HG03095 (cell line): ENCODE results near the gene HKDC1.
"Not testable (repeated sequence)": the region's sequence is repeated elsewhere in the genome, so short reads cannot be mapped to it uniquely, and the experiment has no call there.

Source experiments
- ATAC-seq: cut with Tn5 transposase; IDR thresholded peaks from one replicate; pipeline ENCODE4 v1.9.1; 2021; ENCODE audit warnings: moderate library complexity; ENCODE audit not compliant: unreplicated experiment

Gene HKDC1

GRCh38 chr10:69275444-69275843 is 55.3 kb downstream of the HKDC1 start:
- no peak for ATAC-seq

DNA sequence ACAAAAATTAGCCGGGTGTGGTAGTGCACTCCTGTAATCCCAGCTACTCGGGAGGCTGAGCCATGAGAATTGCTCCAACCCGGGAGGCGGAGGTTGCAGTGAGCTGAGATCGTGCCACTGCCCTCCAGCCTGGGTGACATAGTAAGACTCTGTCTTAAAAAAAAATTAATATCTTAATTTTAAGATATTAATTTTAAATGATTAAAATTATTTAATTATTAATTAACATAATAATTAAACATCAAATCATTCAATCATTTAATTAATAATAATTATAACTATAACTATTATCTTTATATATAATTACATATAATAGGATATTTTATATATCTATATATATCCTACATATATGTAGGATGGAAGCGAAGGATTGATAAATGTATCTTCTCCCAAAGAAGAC is 56.4 kb downstream of the HKDC1 start:
- no peak for ATAC-seq

GRCh38 chr10:69278446-69278963 is 58.4 kb downstream of the HKDC1 start, which contains the start of gene HK1:
HK1 (plus strand) TSS chr10:69278496.
- no peak for ATAC-seq

DNA sequence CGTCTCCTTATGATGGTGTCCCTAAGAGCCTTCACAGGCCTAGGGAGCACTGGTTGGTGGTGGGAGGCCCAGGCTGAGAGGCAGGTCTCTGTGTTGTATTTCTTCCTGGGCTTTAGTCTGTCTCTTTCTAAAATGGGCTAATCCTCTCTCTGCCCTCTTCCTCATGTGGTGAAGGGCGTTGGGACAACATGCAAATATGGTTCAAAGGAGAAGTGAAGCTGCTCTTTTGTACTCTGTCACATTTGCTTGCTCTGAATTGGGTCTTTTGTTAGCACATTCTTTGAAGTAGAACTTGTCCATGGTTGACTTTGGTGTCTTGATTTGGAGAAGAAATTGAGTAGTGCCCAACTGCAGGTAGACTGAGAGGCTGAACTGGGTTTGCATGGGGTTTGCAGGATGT is 59.0 kb downstream of the HKDC1 start:
- no peak for ATAC-seq

DNA sequence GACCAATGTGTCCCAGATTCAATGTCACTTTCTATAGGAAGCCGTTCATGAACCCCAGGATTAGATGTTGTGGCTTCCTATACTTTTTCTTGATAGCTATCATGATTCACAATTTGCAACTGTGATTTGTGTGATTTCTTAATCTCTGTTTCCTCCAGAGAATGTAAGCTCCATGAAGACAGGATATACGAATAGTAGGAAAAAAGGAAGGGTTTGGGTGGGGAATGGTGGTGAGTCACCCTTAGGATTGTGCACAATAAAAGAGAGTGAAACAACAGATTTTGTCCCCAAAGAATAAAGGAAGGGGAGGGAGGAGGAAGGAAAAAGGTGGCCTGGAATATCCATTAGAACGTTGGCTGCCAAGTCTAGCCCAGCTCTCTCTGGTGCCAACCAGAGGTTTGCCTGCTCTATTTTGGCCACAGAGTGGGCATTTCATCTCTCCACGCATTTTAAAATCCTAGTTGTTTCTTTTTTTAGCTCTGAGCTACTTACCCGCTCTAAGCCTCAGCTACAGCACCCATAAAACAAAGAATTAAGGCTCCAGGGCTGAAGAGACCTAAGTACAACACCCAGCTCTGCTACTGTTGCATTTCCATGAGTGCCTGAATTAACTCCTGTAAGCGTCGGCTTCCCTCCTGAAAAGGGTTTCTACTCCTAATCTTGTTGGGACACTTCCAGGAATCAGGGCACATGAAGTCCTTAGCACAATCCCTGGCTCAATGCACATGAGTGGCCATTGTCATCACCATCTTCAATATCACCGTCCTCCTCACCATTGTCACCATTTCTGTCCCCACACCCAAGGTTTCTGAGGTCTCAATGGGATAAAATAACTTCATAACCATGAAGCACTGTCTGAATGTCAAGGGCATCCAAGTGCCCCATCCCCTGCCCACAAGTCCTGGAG is 61.6 kb downstream of the HKDC1 start:
- no peak for ATAC-seq

DNA sequence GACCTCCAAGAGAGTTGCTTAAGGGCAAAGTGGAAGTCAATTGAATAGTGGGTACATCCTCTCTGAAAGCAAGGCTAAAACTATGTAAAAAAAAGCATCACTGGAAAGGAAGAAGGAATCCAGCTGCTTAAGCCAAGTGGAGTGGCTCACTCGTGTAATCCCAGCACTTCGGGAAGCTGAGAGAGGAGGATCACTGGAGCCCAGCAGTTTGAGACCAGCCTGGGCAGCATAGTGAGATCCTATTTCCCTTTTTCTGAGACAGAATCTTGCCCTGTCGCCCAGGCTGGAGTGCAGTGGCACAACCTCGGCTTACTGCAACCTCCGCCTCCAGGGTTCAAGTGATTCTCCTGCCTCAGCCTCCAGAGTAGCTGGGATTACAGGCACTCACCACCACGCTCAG is 64.3 kb downstream of the HKDC1 start:
- not testable (repeated sequence) for ATAC-seq

DNA sequence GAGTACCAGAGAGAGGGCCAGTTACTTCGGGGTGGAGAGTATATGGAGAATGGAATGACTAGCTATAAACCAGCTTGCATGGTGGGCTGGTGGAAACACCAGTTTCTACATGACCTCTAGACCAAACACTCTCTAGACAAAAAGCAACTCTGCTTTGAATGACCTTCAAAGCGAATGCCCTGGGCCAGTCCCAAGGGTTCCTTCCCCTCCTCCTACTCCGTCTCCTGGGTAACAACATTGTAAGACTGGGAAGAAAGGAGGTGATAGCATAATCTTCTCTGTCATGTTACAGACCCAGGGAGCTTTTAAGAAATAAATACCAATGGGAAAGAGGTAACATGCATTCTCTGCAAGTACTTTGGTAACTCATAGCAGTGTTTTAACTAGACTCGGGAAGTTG is 65.6 kb downstream of the HKDC1 start:
- no peak for ATAC-seq

- no peak for ATAC-seq
These were observed 67.0 kb downstream of the HKDC1 start for GRCh38 chr10:69287181-69287580.

DNA sequence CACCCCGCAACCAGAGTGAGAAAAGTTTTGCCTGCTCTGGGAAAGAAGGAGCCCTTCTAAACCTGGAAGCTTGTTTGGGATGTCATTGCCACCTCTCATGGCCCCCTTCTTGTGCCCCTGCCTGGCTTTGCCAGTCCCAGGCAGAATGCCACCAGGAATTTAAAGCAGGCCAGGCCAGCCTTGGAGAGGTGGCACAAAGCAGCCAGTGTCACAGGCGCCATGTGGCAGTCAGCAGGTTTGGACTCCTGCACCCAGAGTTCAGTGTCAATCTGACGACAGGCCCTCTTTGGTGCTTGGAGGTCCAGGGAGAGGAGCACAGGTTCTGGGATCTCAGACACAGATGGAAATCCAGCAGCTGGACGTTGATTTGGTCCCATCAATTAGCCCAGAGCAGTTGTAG is 70.9 kb downstream of the HKDC1 start:
- no peak for ATAC-seq

DNA sequence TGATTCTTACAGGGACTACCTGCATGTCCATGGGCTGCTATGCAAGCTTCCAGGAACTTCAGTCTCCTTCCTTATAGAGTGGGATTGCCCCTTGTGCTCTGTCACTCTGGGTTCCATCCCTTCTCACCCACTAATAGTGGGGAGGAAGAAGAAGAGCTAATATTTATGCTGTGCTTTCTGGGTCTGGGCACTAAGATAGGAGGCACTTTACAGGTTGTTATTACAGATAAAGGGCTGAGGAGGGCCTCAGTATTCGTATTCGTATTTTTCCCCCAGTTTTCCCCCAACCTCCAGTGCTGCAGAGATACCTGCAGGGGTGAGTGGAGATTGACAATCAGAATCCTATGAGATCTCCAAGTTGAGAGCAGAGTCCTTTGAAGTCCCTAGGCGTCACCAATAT is 72.3 kb downstream of the HKDC1 start:
- no peak for ATAC-seq

DNA sequence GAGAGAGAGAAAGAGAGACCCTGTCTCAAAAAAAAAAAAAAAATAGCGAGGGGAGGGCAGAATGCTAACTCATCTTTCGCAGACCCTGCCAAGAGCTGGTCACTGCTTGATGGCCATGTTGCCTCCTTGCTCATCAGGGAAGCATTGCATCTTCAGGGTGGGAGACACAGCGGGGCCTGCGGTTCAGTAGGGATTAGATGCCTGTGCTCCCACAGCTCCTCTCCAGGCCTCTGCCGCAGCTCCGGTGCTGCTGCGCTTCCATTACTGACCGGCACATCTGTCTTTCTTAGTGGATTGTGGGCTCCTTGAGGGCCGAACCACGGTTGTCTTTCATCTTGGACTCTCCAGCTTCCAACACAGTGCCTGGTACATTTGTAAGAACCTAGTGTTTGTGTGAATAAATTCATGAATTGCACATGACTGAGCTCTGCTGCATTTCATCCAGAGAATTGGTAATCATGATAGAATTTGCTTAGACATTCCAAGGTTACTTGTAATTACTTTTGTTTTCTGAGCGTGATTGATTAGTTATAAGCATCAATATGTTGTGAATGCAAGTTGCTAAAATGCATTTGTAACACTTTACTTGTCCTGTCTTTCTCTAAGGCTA is 75.0 kb downstream of the HKDC1 start:
- no peak for ATAC-seq

DNA sequence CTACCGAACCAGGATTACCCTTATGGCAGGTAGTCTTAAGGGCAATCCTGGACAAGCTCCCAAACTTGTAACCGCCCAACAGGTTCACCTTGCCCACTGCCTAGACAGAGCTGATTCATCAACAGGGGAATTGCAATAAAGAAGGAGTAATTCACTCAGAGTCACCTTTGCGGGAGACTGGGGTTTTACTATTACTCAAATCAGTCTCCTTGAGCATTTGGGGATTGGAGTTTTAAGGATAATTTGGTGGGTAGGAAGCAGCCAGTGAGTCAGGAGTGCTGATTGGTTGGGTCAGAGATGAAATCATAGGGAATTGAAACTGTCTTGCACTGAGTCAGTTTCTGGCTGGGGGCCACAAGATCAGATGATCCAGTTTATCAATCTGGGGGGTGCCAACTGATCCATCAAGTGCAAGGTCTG is 83.5 kb downstream of the HKDC1 start:
- ATAC-seq, result no peak

DNA sequence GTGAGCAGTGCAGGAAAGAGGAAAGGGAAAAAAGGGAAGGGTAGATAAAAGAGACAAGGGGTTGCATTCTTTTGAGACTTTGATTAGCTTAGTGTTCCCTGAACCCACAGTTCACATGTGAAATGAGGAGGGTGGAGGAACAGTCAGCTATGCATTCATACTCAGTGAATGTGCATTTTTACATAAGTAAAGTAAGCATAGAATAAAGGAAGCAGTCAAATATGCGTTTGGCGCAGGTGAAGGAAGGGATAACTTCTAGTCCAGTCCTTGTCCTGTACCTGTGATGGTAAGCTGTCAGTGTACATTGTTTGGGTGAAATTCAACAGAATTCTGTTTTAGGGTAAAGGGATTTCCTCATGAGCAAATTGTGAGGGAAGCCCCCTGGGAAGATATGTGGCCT is 86.3 kb downstream of the HKDC1 start:
- ATAC-seq, result no peak

DNA sequence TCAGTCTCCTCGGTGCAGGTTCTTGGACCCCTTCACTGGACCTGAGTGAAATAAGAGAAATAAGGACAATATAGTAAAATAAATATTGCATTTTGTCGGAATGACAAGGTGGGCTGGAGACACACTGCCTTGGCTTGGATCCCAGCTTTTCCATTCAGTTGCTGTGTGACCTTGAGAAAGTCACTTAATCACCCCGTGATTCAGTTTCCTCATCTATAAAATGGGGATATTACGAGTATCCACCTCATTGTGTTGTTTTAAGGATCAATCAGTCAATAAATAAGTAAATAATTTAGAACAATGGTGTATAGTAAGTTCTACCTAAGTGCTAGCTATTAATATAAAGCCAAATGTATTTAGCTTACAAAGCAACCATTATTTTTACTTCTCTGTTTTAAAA is 87.3 kb downstream of the HKDC1 start:
- ATAC-seq, result no peak

DNA sequence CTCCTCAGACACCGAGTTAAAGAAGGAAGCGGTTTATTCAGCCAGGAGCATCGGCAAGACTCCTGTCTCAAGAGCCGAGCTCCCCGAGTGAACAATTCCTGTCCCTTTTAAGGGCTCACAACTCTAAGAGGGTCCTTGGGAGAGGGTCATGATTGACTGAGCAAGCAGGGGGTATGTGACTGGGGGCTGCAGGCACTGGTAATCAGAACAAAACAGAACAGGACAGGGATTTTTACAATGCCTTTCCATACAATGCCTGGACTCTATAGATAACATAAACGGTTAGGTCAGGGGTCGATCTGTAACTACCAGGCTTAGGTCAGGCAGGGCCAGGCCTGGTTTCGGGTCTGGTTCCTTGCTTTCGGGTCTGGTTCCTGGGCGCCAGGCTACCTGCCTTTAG is 88.2 kb downstream of the HKDC1 start:
- ATAC-seq, result not testable (repeated sequence)

GRCh38 chr10:69311309-69311708 is 91.2 kb downstream of the HKDC1 start:
- no peak for ATAC-seq

GRCh38 chr10:69312528-69312927 is 92.4 kb downstream of the HKDC1 start:
- no peak for ATAC-seq

- no peak for ATAC-seq
These were observed 95.0 kb downstream of the HKDC1 start for GRCh38 chr10:69315100-69315542.

DNA sequence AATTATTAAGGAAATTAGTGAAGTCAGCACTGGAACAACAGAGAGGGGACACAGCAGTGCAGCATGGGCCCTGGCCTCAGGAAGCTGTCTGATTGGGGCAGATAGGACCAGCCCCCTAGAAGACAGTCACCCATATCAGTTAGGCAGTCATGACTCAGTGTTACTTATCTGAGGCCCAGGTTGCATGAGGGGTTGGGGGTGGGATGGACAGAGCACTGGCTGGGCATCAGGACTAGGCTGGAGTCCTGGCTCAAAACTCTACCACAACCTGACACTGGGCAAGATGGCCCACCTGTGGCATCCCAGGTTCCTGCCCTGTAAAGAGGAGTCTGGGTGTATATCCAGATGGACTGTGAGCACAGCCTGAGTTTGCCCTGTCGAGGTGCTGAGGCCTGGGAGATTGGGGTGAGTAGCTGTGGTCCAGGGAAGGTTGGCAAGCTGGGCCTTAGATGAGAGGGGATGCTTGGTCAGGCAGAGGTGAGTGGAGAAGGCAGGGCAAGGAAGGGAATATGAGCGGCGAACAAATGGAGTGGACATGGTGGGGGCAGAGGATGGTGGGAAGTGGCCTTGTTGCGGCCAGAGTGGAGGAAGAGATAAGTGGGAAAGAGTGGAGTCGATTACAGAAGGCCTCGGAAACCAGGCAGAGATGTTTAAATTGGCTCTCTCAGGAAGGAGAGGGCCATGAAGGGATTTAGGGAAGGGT is 95.6 kb downstream of the HKDC1 start:
- ATAC-seq, result no peak

DNA sequence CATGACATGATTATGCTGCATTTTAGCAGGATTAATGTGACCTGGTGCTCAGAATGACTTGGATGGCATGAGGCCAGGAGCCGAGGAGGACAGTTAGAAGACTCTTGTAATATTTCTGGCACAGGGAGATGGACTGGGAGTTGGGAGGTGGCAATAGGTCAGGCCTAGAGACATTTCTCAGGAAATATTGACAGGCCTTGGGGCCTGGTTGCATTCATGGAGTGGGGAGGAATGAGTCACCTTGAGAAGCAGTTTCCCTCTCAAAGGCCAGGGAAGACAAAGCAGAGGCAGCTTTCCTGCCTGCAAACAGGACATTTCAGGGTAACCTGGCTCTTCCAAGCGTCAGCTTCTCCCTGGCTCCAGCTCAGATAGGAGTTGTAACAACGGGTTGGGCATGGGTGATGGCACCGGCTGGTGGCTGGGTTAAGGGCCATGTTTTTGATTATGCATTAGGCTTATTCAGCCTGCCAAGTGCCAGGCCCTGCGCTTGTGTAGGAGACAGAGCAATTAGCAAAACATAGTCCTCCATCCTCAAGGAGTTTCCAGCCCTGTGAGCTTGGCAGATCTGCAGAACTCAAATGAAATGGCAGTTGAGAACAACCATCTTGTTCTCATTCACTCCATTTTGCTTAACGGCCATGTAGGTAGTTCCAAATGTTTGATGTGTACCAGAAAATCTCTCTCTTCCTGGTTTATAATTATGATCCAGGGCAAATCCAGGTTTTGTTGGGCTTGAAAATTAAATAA is 96.4 kb downstream of the HKDC1 start:
- no peak for ATAC-seq
